ENCODE results near the gene FAM200B.

DNA sequence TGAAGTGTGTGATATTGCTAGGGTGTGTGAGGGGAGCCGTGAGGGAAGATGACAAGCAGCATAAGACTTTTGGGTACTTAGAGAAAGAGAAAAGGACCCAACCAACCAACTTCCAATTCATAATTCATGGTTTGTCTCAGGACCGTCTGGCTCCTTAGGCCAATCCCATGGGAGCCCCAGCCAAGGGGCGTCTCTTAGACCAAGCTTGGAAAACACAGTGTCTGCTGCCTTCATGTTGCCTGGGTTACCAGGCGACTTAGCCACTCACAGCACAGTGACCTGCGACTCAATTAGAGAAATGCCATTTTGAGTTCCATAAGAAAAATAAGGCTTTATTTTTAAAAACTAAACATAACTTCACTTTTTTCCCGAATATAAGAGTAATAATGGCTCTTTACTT lies 53.9 kb downstream of the FAM200B start:
- TF ChIP-seq YY1 (IDR thresholded peaks at IDR 0.05; ENCODE audit: insufficient read depth, insufficient read length): no peak
- TF ChIP-seq SUZ12 (IDR thresholded peaks at IDR 0.05; ENCODE audit: extremely low read depth, insufficient read depth, insufficient read length): no peak
- TF ChIP-seq ZNF274 (IDR thresholded peaks at IDR 0.05; ENCODE audit: low read depth, low read length): no peak
